ENCODE measurements around the gene C3orf49.

The C3orf49 gene

GRCh38 chr3:63892773-63893352 is 73.8 kb downstream of the C3orf49 start:
- no peak for DNase-seq

GRCh38 chr3:63895422-63896189 is 76.5 kb downstream of the C3orf49 start:
- no peak for DNase-seq

- DNase-seq, result no peak
Observed at GRCh38 chr3:63896332-63897030, 77.4 kb downstream of the C3orf49 start.
